Panc1 (cell line): ENCODE measurements around the gene PDZD8. TPM values are rescaled to one million over a fixed set of nuclear protein-coding genes. Genes with fewer than 3 reads are reported as not detected.

Source experiments
- ATAC-seq: fragments of 200-7000 bp; cut with Tn5 transposase; 2 replicates; pipeline ENCODE4 v1.9.1; 2020; ENCODE audit warnings: mild to moderate bottlenecking, moderate library complexity
- BruUV-seq: library from RNA; stranded (reverse); fragments of 400-500 nt; replicated peaks from 2 replicates; lab custom pipeline; 2021; lab: Mats Ljungman, UMichigan
- CTCF ChIA-PET: fragments of 300-600 bp; sonication (Branson Sonifier 250); formaldehyde crosslinking; loops from one replicate; lab custom pipeline; 2022; ENCODE audit warnings: antibody characterized with exemption; lab: Charles Lee
- POLR2A ChIA-PET: fragments of 300-600 bp; sonication (Branson Sonifier 250); formaldehyde crosslinking; loops from one replicate; lab custom pipeline; 2022; ENCODE audit warnings: antibody characterized with exemption; lab: Charles Lee
- DNase-seq: peaks from one replicate; pipeline ENCODE4 v3.0.0-alpha.2; 2010; ENCODE audit warnings: low read depth, low spot score
- H3K27ac ChIP-seq: 2 replicates; pipeline ENCODE4 v1.5.1; 2011; ENCODE audit warnings: mild to moderate bottlenecking, low read length, inconsistent platforms
- H3K27me3 ChIP-seq: fragments of 200-500 bp; sonication (Bioruptor generic); 2 replicates; pipeline ENCODE4 v1.6.0; 2014; ENCODE audit warnings: low read length, inconsistent platforms; ENCODE audit not compliant: control insufficient read depth, insufficient read depth
- H3K36me3 ChIP-seq: fragments of 200-500 bp; sonication (Bioruptor generic); 2 replicates; pipeline ENCODE4 v1.5.1; 2014; ENCODE audit warnings: inconsistent platforms, mild to moderate bottlenecking, low read length, moderate library complexity; ENCODE audit not compliant: control insufficient read depth, insufficient read depth
- H3K4me1 ChIP-seq: 2 replicates; pipeline ENCODE4 v1.5.1; 2011; ENCODE audit warnings: inconsistent platforms, mild to moderate bottlenecking, low read length, moderate library complexity; ENCODE audit not compliant: control insufficient read depth, insufficient read depth
- H3K4me3 ChIP-seq, 2 experiments: 2 replicates each; pipeline ENCODE4 v1.5.1; 2011 to 2012; ENCODE audit warnings: low read depth in 2 of 2, low read length in 2 of 2, mild to moderate bottlenecking in 2 of 2, inconsistent platforms in 1 of 2, moderate library complexity in 1 of 2
- H3K9me3 ChIP-seq: fragments of 200-500 bp; sonication (Bioruptor generic); 2 replicates; pipeline ENCODE4 v1.5.1; 2014; ENCODE audit warnings: low read depth, mild to moderate bottlenecking, inconsistent platforms, low read length, moderate library complexity; ENCODE audit not compliant: control insufficient read depth, insufficient read depth
- CTCF ChIP-seq: fragments of 450-650 bp; IDR thresholded peaks from 2 replicates; pipeline ENCODE4 v1.5.1; 2017; ENCODE audit warnings: mild to moderate bottlenecking
- POLR2AphosphoS5 ChIP-seq: IDR thresholded peaks from 2 replicates; pipeline ENCODE4 v1.6.1; 2012; ENCODE audit warnings: mild to moderate bottlenecking, low read depth, low read length, moderate library complexity
- REST ChIP-seq, 2 experiments: IDR thresholded peaks; 2 replicates each; pipeline ENCODE4 v1.6.1; 2011 to 2012; ENCODE audit warnings: low read depth in 2 of 2, control low read depth in 1 of 2, low read length in 1 of 2, mild to moderate bottlenecking in 1 of 2, moderate library complexity in 1 of 2; ENCODE audit not compliant: insufficient read depth in 1 of 2
- SIN3A ChIP-seq: IDR thresholded peaks from 2 replicates; pipeline ENCODE4 v1.6.1; 2012; ENCODE audit warnings: low read depth, mild to moderate bottlenecking, low read length, moderate library complexity, borderline replicate concordance; ENCODE audit not compliant: insufficient read depth
- TCF7L2 ChIP-seq: IDR thresholded peaks from 2 replicates; pipeline ENCODE4 v1.6.1; 2011; ENCODE audit warnings: mild to moderate bottlenecking, low read depth, low read length, inconsistent platforms
- in situ Hi-C: cut with HindIII; loops from 2 replicates; pipeline ENCODE4 v1.10.0; 2016; ENCODE audit warnings: low sequenced_read_pairs, low pct_unique_long_range_greater_than_20kb
- intact Hi-C: fragments of 100-400 bp; cut with micrococcal nuclease; formaldehyde crosslinking; loops from one replicate; pipeline ENCODE4 v1.10.0; 2022; ENCODE audit not compliant: unreplicated experiment
- total RNA-seq: library from RNA; stranded (reverse); gene quantifications from one replicate; pipeline ENCODE4 v1.2.1, GENCODE V29; 2021; ENCODE audit not compliant: unreplicated experiment

PDZD8 gene
- total RNA-seq, 1 experiment from 2014 or later = 44.7 TPM

- Histone ChIP-seq H3K9me3 (no peaks in the 10 kb centered on the region), H3K27me3 (no peaks in the 10 kb centered on the region; the same call in 1 of the 2 replicates), H3K4me1 (no peaks in the 10 kb centered on the region), H3K36me3 (no peaks in the 10 kb centered on the region), H3K27ac (no peak overlapping the region), H3K4me3 (no peak overlapping the region)
- in situ Hi-C loops (no loop called here), intact Hi-C loops (no loop called here)
- TF ChIP-seq SIN3A = no peak
- no peak for TF ChIP-seq REST (IDR thresholded peaks at IDR 0.05; ENCODE audit: insufficient read depth in 1 of 2, low read depth in 2 of 2, low read length in 1 of 2)
- ATAC-seq (no peak), DNase-seq (no peak)
- ChIA-PET POLR2A (no interaction called here), CTCF (no interaction called here)
- BruUV-seq = no TSS peak
Observed at GRCh38 chr10:117418121-117418520, 42.9 kb upstream of the PDZD8 start.

GRCh38 chr10:117417196-117417595 lies 42.0 kb upstream of the PDZD8 start:
- BruUV-seq = no TSS peak
- POLR2A ChIA-PET = no interaction called here
- no peak for DNase-seq
- Histone ChIP-seq H3K27me3 (no peaks in the 10 kb centered on the region; the same call in 1 of the 2 replicates), H3K9me3 (no peaks in the 10 kb centered on the region), H3K4me3 (no peak overlapping the region), H3K27ac (no peak overlapping the region), H3K36me3 (no peaks in the 10 kb centered on the region), H3K4me1 (no peaks in the 10 kb centered on the region)
- TF ChIP-seq SIN3A (no peak), POLR2AphosphoS5 (no peak), CTCF (no peak), TCF7L2 (no peak), REST (IDR thresholded peaks at IDR 0.05; ENCODE audit: insufficient read depth in 1 of 2, low read depth in 2 of 2, low read length in 1 of 2) (no peak)
- ATAC-seq = no peak
- CTCF ChIA-PET = interaction anchor here (0.6 kb wide), 1 partner anchor 12 kb away, joined by 3 read pairs; no protein-coding TSS in a partner anchor
- intact Hi-C loops (no loop called here), in situ Hi-C loops (no loop called here)
